Measurements from ENCODE around the gene EEFSEC.

The EEFSEC gene

DNA sequence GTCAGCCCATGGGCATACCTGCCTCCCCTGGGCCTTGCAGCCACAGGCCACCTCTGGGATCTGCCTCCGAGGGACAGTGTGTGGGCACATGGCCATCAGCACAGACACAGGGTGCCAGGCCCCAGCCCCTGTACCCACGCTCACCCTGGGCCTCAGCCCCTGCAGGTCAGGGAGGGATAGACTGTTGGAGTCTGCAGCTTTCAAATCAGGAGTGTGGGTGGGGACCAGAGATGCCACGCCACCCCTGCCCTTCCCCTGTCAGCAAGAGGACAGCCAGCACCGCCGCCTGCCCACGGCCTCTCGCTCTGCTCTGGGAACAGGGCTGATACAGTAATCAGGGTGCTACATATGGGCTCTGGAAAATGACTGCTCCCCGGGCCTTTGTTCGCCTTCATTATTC lies 240.8 kb downstream of the EEFSEC start:
- Histone ChIP-seq H3K9me3 (ENCODE audit: control insufficient read depth, insufficient read depth, low read length) (no peaks in the 10 kb centered on the region), H3K4me1 (ENCODE audit: insufficient read depth, low read length) (no peaks in the 10 kb centered on the region)

DNA sequence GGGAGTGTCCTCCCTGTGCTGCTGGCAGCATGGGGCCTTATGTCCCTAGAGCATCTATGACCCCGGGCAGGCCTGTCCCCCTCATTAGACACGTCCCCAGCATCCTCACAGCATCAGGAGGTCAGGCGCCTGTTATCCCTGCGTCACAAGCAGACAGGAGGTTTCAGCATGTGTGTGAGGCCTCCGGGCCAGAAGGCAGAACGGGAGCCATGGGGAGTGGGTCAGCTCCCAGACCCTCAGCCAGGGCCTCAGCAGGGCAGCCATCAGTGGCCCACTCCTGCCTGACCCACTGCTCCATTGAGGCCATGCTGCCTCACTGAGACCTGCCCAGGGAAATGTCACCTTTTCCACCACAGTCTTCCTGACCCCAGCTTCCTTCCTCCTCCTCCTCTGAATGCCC lies 241.8 kb downstream of the EEFSEC start:
- Histone ChIP-seq H3K9me3 (ENCODE audit: control insufficient read depth, insufficient read depth, low read length) (no peaks in the 10 kb centered on the region), H3K36me3 (ENCODE audit: insufficient read depth, low read length) (no peaks in the 10 kb centered on the region), H3K9ac (ENCODE audit: low read depth, low read length) (no peak overlapping the region), H3K4me1 (ENCODE audit: insufficient read depth, low read length) (no peaks in the 10 kb centered on the region)

More for the DNA sequence above, 240.8 kb downstream of the EEFSEC start:
- H3K36me3 ChIP-seq (ENCODE audit: insufficient read depth, low read length), result no peaks in the 10 kb centered on the region
- H3K9ac ChIP-seq (ENCODE audit: low read depth, low read length), result no peak overlapping the region

DNA sequence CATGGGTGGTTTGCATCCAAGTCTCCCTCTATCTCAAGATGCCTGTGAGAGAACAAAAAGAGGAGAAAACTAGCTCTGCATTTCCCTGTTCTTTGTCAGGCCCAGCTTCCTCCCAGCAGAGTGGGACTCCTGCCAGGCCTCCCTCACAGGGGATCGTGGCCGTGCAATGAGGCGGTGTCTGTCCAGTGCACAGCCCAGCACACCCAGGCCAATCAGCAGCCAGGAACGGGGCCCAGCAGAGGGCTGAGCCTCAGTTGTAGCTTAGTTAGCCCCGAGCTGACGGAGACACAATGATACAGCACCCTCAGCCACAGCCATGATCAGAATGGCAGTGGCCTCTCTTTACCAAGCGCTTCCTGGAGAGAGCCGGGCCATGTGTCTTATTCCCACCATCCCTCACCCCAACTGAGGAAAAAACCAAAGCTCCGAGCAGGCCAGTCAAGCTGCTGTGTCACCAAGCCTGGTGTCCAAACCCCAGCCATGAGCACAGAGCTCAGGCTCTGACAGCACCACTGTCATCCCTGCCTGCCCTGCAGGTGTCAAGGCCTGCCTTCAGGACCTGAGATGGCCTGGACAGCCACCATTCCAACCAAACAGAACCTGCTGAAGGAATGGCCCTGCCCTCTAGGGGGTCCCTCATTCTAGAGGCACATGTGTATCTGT lies 242.3 kb downstream of the EEFSEC start:
- H3K4me1 ChIP-seq (ENCODE audit: insufficient read depth, low read length), result no peaks in the 10 kb centered on the region
- no peak overlapping the region for H3K9ac ChIP-seq (ENCODE audit: low read depth, low read length)
- H3K36me3 ChIP-seq (ENCODE audit: insufficient read depth, low read length), result no peaks in the 10 kb centered on the region
- H3K9me3 ChIP-seq (ENCODE audit: control insufficient read depth, insufficient read depth, low read length), result no peaks in the 10 kb centered on the region

DNA sequence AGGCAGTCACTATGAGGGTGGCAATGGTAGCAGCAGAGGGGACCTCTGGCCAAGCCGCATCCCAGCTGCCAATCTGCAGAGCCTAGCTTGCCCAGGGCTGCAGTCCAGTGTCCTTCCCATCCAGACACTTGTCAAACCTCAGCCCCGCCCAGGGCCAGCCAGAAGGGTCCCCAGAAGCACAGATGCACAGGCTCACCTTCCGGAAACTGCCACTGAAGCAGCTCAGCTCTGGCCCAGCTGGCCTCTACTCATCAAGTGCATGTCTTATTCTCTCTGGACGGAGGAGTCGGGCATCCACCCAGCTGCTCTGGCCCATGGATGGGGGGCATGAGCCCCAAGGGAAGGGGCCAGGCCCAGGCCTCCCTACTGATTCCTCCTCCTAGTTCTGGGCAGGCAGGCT lies 244.2 kb downstream of the EEFSEC start:
- H3K9ac ChIP-seq (ENCODE audit: low read depth, low read length), result no peak overlapping the region
- no peaks in the 10 kb centered on the region for H3K9me3 ChIP-seq (ENCODE audit: control insufficient read depth, insufficient read depth, low read length)
- H3K4me1 ChIP-seq (ENCODE audit: insufficient read depth, low read length), result peaks cover 5% of the 10 kb centered on the region; the same call in 1 of the 2 replicates
- no peaks in the 10 kb centered on the region; the same call in 1 of the 2 replicates for H3K36me3 ChIP-seq (ENCODE audit: insufficient read depth, low read length)

DNA sequence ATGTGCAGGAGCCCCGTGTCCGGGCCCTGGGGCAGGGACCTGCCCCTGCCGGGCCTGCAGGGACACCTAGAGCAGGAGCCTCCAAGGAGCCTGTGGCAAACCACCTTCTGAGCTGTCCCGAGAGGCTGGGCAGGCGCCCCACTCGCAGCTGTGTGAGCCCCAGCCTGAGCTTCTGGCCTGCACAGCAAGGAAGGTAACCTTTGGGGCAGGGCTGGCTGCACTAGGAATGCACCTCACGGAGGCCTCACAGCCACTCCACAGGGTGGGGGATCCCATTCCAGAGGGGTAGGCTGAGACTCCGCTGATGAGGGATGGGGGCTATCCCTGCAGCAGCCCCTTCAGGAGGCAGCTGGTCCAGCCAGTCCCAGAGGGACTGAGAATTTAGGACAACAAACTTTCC lies 245.3 kb downstream of the EEFSEC start:
- Histone ChIP-seq H3K9ac (ENCODE audit: low read depth, low read length) (no peak overlapping the region), H3K36me3 (ENCODE audit: insufficient read depth, low read length) (no peaks in the 10 kb centered on the region; the same call in 1 of the 2 replicates), H3K9me3 (ENCODE audit: control insufficient read depth, insufficient read depth, low read length) (no peaks in the 10 kb centered on the region), H3K4me1 (ENCODE audit: insufficient read depth, low read length) (peaks cover 5% of the 10 kb centered on the region; the same call in 1 of the 2 replicates)

DNA sequence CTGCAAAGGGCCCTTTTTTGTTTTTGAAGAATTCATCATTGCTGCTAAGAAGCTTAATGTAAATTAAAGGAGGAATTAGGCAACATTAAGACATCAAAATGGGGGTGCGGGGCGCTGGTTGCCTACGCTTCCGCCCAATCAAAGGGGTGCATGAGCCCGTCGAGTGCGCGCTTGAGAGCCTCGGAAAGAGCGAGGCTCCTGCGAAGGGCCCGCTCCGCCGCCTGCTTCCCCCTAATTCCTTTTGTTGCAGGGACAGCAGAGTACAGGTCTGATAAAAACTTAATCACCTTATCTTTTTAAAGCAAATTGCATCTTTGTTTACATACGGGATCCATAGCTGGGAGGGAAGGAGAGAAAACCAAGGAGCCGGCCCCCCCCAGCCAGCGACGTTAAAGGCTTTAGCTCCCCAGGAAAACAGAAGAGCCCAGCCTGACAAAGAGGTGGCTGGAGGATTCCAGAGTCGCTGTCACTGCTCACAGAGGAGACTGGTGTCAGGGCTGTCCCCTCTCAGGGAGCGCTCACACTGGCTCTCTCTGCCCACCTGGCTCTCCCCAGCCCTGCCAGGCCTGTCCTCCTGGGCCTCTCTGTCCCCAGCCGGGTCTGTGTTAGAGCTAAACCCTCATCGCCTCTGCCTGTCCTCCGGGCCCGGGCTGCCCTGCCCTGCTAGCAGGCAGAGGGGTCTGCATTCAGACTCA lies 246.1 kb downstream of the EEFSEC start:
- Histone ChIP-seq H3K9ac (ENCODE audit: low read depth, low read length) (no peak overlapping the region), H3K4me1 (ENCODE audit: insufficient read depth, low read length) (peaks cover 5% of the 10 kb centered on the region; the same call in 1 of the 2 replicates), H3K36me3 (ENCODE audit: insufficient read depth, low read length) (no peaks in the 10 kb centered on the region; the same call in 1 of the 2 replicates), H3K9me3 (ENCODE audit: control insufficient read depth, insufficient read depth, low read length) (no peaks in the 10 kb centered on the region)

DNA sequence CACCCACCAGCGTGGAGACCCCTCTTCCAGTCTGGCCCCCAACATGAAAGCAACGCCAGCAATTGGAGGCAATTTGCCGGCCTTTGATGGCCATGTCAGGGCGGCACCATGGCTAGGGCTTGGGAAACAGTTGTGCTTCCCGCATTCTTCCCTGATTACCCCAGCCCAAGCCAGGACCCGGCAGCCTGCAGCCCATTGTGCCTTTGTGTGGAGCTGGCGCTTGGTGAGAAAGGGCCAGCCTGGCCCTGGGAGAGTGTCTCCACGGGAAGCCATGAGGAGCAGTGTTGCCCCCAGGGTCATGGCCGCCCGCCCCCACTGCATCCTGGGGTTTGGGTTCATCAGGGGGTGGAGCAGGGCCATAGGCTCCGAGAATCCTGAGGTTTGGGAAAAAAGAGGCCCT lies 247.4 kb downstream of the EEFSEC start:
- no peak overlapping the region for H3K9ac ChIP-seq (ENCODE audit: low read depth, low read length)
- no peaks in the 10 kb centered on the region for H3K9me3 ChIP-seq (ENCODE audit: control insufficient read depth, insufficient read depth, low read length)
- peaks cover 5% of the 10 kb centered on the region; the same call in 1 of the 2 replicates for H3K4me1 ChIP-seq (ENCODE audit: insufficient read depth, low read length)
- H3K36me3 ChIP-seq (ENCODE audit: insufficient read depth, low read length), result no peaks in the 10 kb centered on the region; the same call in 1 of the 2 replicates

DNA sequence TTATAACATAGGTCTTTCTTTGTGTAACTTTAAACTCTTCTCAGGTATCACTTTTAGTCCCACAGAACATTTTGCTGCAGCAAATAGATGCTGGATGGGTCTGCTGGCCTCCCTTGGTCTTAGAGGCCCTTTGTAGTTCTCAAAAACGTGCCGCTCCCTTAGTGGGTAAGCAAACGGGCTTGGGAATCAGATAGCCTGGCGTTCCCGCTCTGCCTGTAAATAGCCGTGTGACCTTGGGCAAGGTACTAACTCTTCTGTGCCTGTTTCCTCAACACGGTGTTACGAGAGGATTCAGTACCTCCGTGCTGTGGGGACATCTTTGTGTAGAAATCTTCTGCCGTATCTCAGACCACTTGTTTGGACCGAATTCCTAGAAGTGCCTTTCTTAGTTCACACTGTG lies 249.0 kb downstream of the EEFSEC start:
- Histone ChIP-seq H3K36me3 (ENCODE audit: insufficient read depth, low read length) (no peaks in the 10 kb centered on the region; the same call in 1 of the 2 replicates), H3K4me1 (ENCODE audit: insufficient read depth, low read length) (peaks cover 5% of the 10 kb centered on the region; the same call in 1 of the 2 replicates), H3K9ac (ENCODE audit: low read depth, low read length) (no peak overlapping the region), H3K9me3 (ENCODE audit: control insufficient read depth, insufficient read depth, low read length) (no peaks in the 10 kb centered on the region)

DNA sequence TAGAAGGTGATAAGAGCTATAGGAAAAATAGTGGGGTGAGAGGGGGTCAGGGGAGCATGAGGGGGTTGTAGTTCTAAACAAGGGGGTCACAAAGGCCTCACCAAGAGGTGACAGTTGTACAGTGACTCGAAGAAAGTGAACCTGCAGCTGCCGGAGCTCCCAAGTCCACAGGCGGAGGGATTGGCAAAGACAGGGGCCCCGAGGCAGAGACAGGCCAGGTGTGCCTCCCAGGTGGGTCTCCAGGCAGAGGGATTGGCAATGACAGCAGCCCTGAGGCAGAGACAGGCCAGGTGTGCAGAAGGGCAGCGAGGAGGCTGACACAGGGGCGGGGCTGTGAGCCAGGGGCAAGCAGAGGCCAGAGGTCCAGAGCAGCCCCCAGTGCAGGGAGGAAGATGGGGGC lies 249.7 kb downstream of the EEFSEC start:
- H3K9ac ChIP-seq (ENCODE audit: low read depth, low read length), result no peak overlapping the region
- no peaks in the 10 kb centered on the region for H3K9me3 ChIP-seq (ENCODE audit: control insufficient read depth, insufficient read depth, low read length)
- peaks cover 5% of the 10 kb centered on the region; the same call in 1 of the 2 replicates for H3K4me1 ChIP-seq (ENCODE audit: insufficient read depth, low read length)
- H3K36me3 ChIP-seq (ENCODE audit: insufficient read depth, low read length), result no peaks in the 10 kb centered on the region; the same call in 1 of the 2 replicates

DNA sequence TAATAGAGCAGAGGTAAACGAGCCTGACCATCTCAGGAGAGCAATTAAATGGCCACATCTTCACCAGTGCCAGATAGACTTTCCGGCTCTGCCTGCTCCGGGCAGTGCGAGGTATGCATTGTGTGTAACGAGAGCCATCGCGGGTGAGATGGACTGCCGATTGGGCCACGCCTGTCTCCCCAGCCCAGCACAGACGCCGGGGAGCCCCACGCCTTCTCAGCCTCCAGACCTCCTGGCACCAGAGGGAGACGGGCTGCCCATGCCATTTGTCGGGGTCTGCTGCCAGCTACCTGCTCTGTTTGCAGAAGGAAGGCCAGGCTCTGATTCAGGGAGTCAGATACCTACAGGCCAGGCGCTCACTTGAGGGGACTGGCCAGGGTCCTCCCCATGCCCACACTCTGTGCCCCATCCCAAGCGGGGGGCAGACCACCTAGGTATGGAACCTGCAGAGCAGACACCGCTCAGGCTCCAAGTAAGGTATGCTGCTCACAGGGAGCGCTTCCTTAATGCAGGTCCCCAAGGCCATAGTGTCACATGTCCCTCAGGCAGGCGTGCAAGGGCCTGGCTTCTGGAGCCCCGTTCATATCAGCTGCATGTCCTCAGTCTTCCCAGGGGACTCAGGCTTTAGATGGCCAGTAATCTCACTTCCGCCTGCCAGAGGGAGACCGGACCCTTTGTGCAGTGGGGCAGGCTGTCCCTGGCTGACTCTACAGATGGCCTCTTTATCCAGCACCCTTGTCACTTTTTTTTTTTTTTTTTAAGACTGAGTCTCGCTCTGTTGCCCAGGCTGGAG lies 251.2 kb downstream of the EEFSEC start:
- Histone ChIP-seq H3K9ac (ENCODE audit: low read depth, low read length) (no peak overlapping the region), H3K36me3 (ENCODE audit: insufficient read depth, low read length) (no peaks in the 10 kb centered on the region; the same call in 1 of the 2 replicates), H3K4me1 (ENCODE audit: insufficient read depth, low read length) (peaks cover 5% of the 10 kb centered on the region; the same call in 1 of the 2 replicates), H3K9me3 (ENCODE audit: control insufficient read depth, insufficient read depth, low read length) (no peaks in the 10 kb centered on the region)

DNA sequence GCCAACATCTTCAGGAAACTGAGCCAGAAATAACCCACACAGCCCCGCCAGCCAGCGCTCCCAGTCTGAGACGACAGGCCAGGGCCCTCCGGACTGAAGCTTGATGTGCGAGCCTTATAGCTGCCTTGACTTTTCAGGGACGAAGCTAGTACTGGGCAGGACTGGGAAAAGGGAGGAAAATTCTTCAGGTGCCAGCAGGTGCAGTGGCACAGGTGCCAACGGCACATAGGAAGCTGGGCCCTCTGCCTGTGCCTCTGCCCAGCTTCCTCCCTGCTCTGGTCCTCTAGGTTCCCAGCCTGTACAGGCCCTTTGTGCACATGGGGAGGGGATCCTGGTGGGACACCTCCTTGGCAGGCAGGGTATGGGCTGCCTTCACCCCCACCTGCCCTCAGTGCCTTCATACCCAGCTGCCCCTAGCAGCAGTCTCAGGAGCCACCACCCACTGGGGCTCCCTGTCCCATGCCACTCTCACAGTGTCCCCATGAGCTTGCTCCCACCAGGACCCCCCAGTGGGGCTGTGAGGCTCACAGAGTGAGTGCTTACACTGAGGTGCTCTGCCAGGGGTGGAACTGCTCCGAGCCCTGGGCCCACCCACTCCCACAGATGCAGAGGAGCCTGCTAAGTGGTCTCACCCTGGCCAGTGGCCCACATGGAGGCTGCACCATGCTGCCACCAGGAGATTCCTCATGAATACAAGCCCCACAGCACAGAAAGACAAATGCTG lies 252.4 kb downstream of the EEFSEC start:
- Histone ChIP-seq H3K4me1 (ENCODE audit: insufficient read depth, low read length) (peaks cover 5% of the 10 kb centered on the region; the same call in 1 of the 2 replicates), H3K36me3 (ENCODE audit: insufficient read depth, low read length) (no peaks in the 10 kb centered on the region; the same call in 1 of the 2 replicates), H3K9ac (ENCODE audit: low read depth, low read length) (no peak overlapping the region), H3K9me3 (ENCODE audit: control insufficient read depth, insufficient read depth, low read length) (no peaks in the 10 kb centered on the region)

DNA sequence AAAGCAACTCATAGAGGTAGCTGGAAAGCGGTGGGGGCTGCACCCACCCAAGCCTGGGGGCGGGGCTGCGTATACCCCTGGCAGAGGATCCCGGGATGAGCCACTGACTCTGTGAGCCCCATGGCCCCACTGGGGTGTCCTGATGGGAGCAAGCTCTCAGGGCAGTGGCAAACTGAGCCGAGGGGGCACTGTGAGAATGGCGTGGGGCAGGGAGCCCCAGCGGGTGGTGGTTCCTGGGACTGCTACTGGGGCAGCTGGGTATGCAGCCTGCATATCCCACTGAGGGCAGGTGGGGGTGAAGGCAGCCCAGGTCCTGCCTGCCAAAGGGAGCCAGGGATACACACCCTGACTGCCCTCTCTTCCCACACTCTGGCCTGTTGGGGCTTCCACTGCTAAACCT lies 254.0 kb downstream of the EEFSEC start:
- Histone ChIP-seq H3K36me3 (ENCODE audit: insufficient read depth, low read length) (no peaks in the 10 kb centered on the region), H3K9me3 (ENCODE audit: control insufficient read depth, insufficient read depth, low read length) (no peaks in the 10 kb centered on the region)

DNA sequence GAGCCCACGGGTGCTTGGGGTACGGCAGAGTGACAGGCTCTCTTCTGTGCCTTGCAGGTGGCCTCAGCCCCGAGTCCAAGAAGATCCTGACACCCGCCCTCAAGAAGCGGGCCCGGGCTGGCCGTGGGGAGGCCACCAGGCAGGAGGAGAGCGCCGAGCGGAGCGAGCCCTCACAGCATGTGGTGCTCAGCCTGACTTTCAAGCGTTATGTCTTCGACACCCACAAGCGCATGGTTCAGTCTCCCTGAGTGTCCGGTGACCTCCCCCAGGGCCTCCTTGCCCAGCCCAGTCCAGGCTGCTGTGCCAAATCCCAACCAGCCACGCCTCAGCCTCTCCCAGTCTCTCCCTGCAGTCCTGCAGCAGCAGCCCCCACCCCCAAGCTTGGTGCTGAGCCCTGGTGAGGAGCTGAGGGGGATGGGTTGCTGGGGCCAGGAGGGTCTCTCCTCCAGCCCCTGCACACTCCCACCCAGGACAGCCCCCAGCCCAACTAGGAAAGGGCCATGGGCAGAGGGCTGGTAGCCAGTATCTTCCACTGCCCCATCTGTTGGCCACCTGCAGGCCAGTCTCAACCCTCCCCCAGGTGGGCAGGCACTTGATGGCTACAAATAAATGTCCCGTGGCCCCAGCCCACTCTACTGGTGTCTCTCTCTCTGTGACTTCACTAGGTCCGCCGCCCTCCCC lies 254.9 kb downstream of the EEFSEC start:
- no peaks in the 10 kb centered on the region for H3K36me3 ChIP-seq (ENCODE audit: insufficient read depth, low read length)
- no peaks in the 10 kb centered on the region for H3K9me3 ChIP-seq (ENCODE audit: control insufficient read depth, insufficient read depth, low read length)
- peaks cover 7% of the 10 kb centered on the region; the same call in 1 of the 2 replicates for H3K4me1 ChIP-seq (ENCODE audit: insufficient read depth, low read length)
- no peak overlapping the region for H3K9ac ChIP-seq (ENCODE audit: low read depth, low read length)

More for the DNA sequence above, 254.0 kb downstream of the EEFSEC start:
- no peak overlapping the region for H3K9ac ChIP-seq (ENCODE audit: low read depth, low read length)
- H3K4me1 ChIP-seq (ENCODE audit: insufficient read depth, low read length), result no peaks in the 10 kb centered on the region

Measured in ES-I3 (cell line).